HG02623 (cell line): ENCODE measurements around the gene HDAC8.

Source experiments
- ATAC-seq: cut with Tn5 transposase; IDR thresholded peaks from one replicate; pipeline ENCODE4 v1.9.1; 2021; ENCODE audit warnings: moderate library complexity; ENCODE audit not compliant: unreplicated experiment

HDAC8 gene

DNA sequence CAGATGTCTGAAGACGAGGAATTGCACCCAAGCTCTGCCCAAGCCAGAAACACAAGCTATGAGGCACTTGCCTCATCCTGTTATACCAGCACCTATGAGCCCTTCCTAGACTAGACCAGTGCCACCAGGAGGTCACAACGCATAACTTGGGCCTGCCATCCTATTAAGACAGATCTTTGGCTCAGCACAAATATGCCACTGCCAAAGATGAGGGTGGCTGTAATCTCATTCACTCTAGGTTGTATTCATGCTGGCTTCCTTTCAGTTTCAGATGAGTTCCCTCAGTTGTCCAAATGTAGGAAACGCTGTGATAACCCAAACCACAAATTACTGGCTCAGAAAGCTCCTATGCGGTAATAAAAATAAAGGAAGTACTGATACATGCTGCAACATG lies 190.4 kb downstream of the HDAC8 start:
- ATAC-seq = no peak

GRCh38 chrX:72381439-72382201 lies 191.0 kb downstream of the HDAC8 start:
- ATAC-seq = no peak

DNA sequence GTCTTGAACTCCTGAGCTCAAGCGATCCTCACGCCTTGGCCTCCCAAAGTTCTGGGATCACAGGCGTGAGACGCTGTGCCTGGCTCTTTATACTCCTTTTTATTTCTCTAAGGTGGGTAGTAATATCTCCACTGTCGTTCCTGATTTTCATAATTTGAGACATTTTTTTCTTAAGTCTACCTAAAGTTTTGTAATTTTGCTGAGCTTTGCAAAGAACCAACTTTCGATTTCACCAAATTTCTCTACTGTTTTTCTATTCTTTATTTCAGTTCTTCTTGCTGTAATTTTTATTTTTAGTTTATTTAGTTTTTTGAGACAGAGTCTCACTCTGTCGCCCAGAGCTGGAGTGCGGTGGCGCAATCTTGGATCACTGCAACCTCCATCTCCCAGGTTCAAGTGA lies 196.5 kb downstream of the HDAC8 start:
- no peak for ATAC-seq

DNA sequence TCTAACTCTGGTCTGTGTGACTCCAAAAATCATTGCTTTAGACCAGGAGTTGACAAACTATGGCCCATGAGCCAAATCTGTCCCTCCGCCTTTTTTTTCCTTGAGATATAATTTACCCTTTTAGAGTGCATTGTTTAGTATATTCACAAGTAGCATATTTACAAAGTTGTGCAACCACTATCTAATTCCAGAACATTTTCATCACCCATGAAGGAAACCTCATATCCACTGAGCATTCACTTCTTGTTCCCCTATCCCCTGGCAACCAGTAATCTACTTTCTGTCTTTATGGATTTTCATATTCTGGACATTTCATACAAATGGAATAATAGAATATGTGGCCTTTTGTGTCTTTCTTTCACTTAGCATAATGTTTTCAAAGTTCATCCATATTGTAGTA lies 199.5 kb downstream of the HDAC8 start:
- ATAC-seq = no peak

DNA sequence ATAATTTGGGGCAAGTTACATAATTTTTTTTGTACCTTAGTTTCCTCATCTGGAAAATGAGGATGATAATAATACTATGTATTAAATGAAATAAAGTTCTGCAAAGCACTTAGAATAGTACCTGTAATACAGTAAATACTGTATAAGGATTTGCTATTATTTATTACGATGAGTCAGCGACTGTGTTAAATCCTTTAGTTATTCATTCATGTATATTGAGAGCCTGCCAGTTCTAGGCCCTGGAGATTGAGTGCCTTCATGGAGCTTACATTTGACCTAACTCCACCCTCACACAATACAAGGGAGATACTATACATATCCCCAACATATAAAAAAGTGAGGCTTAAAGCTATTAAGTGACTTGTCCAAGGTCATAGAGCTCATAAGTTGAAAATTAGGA lies 199.9 kb downstream of the HDAC8 start:
- no peak for ATAC-seq

DNA sequence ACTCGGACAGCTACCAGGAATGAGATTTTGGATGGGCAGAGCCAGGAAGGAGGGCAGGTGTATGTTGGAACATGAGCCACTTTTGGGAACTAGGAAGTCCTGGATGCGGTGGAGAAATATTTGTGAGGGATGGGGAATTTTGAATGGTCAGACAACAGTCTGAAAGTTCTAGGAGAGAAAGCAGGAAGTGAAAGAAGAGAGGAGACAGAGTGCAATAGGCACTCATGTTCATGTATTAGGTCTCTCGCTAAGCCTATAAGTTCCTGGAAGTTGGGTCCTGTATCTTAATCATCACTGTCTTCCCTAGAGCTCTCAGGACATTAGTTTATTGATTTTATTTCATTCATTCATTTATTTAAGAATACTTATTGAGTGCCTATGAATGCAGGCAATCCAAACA lies 201.2 kb downstream of the HDAC8 start:
- no peak for ATAC-seq

DNA sequence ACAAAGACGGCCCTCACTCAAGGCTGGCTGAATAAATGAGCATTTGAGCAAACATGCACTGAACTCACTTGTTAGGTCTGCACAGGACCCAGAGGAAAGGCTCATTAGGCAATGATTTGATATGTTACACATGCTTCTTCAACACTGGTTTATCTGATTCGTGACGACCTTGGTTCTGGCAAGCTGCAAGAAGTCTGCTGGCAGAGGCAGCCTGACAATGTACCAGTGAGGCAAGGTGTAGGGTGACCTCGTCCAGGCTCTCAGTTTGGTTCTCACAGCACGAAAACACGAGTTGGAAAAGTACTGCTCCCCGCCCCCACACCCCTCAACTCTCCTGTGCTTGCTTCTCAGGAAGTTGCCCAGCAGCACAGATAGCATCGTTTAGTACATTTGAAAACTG lies 203.8 kb downstream of the HDAC8 start:
- no peak for ATAC-seq

DNA sequence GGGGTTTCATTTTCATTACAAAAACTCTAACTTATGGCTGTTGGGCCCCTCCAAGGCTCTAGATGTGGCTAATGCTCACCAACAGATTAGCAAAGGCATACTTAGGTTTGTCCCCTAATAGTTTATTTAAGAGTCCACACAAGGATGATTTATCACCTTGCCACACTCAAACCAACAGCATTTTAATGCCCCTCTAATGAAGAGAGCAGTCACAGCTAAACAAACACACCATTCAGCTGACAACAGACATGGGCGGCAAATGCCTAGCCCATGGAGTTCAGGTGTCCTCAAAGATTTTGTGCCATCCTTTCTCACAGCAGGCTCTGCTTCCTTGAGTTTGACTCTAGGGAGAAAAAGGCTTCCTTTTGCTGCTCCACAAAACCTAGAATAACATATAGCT lies 205.1 kb downstream of the HDAC8 start:
- ATAC-seq = no peak

GRCh38 chrX:72366701-72367454 lies 205.8 kb downstream of the HDAC8 start:
- ATAC-seq = no peak

GRCh38 chrX:72366178-72366577 lies 206.5 kb downstream of the HDAC8 start:
- ATAC-seq = no peak

DNA sequence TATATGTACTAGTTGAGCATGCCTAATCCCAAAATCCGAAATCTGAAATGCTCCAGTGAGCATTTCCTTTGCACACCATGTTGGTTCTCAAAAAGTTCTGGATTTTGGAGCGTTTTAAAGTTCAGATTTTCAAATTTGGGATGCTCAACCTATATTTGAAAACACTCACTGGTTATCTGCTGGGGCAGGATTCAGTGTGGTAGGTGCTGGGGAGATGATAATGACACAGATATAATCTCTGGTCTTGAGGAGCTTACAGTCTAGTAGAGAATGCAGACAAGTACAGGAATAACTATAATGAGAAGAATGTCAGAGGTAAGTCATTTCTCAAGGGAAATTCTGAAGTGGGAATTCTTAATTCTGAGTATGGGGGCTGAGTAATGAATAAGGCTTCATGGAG lies 207.5 kb downstream of the HDAC8 start:
- no peak for ATAC-seq

- no peak for ATAC-seq
Measured at GRCh38 chrX:72360326-72360725, 212.3 kb downstream of the HDAC8 start.

GRCh38 chrX:72358313-72358712 lies 214.3 kb downstream of the HDAC8 start:
- no peak for ATAC-seq

DNA sequence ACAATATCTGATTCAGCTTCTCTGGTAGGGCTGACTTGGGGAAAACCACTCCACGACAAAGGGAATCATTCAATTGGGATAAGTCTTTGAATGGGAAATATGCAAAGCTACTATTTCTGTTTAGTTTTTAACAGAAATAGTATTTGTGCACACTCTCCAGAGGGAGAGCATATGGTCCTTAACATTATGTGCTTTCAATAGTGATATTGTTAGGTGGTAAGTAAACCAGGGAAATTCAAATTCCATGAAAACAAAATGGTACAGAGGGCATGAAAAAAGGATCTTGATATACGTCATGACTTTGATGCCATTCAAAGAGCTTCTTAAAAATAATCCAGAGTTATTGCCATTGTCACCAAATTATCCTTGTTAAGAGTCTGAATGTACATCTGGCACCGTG lies 219.9 kb downstream of the HDAC8 start:
- ATAC-seq = no peak

DNA sequence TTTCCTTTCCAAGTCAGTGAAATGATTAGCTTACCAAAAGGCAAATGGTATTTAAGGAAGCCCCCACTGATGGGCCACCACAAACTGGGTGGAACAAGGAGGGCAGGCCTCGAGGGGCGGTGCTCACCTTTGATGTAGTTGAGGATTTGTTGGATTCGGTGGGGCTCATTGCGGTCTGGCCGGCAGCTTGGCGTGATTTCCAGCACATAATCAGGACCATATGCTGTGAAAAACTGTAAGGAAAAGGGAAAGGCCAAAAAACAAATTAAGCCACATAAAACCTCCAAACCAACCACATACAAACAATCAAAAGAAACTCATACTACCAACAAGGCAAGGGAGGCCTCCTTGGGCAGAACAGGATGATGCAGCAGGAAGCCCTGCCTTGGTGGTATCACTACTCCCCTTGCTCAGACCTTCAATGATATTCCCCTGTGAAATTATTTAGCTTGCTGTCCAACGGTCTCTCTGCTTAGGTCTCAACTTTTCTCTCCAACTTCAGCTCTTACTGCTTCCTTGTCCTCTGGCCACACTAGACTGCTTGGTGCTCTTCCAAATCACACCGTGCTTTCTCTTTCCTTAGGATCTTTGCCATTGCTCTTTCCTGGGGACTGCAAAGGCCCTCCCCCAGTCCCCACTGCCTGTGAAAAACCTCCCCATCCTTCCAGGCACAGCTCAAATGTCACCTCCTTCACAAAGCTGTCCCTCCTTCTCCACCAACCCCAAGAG lies 220.9 kb downstream of the HDAC8 start:
- no peak for ATAC-seq

- ATAC-seq = peak; percentile 93
Measured at GRCh38 chrX:72349190-72349589, 223.5 kb downstream of the HDAC8 start.

DNA sequence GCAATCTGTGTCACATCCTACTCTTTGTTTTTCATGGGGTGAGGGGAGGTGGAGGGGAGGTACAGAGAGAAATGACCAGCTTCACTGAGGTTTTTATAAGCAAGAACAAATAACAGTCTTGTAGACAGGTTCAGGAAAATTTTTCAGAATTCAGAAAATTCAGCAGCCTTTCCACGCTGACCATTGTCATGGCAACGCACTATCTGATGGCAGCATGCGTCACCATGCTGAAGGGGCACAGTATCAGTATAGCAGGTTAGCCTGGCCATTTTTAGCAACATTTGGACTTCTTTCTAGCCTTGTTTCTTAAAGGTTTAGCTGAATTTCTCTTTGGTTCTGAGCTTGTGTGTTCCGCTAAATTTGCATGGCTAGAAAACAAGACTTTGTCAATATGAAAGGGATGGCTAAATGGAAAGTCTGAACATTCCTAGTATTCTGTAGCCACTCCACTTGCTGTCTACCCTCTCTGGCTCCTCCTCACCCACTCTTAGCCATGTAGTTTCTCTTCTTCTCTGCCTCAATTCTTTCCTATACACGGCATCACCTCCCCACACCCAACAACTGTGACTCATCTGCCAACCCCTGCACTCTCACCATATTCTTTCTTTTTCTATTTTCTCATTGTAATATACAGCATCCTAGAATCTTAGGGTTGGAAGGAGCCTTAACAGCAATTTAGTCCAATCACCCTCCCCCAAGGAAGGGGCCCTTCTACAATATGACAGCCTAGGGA lies 224.2 kb downstream of the HDAC8 start:
- ATAC-seq = no peak

DNA sequence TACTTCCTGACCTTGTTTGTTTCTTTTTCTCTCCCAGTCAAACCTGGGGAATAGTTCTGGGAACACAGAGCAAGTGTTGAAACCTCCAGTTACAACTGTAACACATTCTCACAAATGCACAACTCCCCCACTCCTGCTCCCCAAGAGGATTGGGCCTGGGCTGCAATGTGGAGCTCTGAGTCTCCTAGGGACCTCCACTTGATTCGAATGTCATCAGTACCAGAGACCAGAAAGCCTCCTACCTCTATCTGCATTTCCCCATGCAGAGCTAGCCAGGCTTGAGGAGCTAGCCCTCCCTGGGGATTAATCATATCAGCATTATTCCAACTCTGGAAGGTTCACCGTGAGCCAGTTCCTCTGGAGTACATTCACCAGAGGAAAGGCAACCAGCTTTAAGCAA lies 225.3 kb downstream of the HDAC8 start:
- ATAC-seq = no peak

GRCh38 chrX:72346302-72346949 lies 226.2 kb downstream of the HDAC8 start:
- no peak for ATAC-seq

DNA sequence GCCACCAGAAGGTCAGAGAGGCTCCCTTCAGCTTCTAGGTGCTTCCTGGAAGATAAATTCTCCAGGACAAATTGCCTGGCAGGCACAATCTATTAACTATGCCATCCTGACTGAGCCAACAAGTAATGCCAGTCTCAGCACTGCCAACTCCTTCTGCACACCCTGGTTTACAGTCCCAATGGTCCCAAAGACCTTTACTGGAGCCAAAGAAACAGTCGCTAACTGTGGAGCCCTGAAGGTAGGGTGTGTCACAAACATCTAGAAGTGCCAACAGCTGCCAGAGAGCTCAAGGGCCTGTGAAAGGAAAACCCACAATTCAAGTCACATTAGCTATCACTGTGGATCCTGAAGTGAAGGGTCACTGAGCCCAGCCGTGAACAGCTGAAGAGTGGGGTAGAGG lies 232.0 kb downstream of the HDAC8 start:
- no peak for ATAC-seq

- no peak for ATAC-seq
Measured at GRCh38 chrX:72340041-72340440, 232.6 kb downstream of the HDAC8 start.
